GM12878 (cell line): ENCODE measurements around the gene HIVEP3. TPM values are rescaled to one million over a fixed set of nuclear protein-coding genes. Genes with fewer than 3 reads are reported as not detected.

ENCODE experiments used
- ATAC-seq: fragments of 200-7000 bp; cut with Tn5 transposase; 3 replicates; pipeline ENCODE4 v1.9.1; 2020; ENCODE audit warnings: mild to moderate bottlenecking, moderate library complexity
- BruUV-seq: library from RNA; stranded (reverse); fragments of 400-500 nt; replicated peaks from 2 replicates; lab custom pipeline; 2021; lab: Mats Ljungman, UMichigan
- CTCF ChIA-PET: fragments of 300-600 bp; sonication (Branson Sonifier 250); formaldehyde crosslinking; extraction: SDS; loops from one replicate; lab custom pipeline; 2021; ENCODE audit warnings: inconsistent platforms; lab: Yijun Ruan, JAX
- POLR2A ChIA-PET: fragments of 350-600 bp; formaldehyde crosslinking; extraction: SDS; loops from one replicate; lab custom pipeline; 2021; ENCODE audit warnings: inconsistent platforms; lab: Charles Lee
- RAD21 ChIA-PET: fragments of 300-600 bp; sonication (Branson Sonifier 250); formaldehyde crosslinking; loops from one replicate; lab custom pipeline; 2023; ENCODE audit warnings: antibody characterized with exemption; ENCODE audit not compliant: unreplicated experiment; lab: Charles Lee
- SMC1A ChIA-PET: fragments of 300-600 bp; sonication (Branson Sonifier 250); formaldehyde crosslinking; loops from one replicate; lab custom pipeline; 2023; ENCODE audit not compliant: unreplicated experiment, uncharacterized antibody; lab: Charles Lee
- DNase-seq: peaks from one replicate; pipeline ENCODE4 v3.0.0-alpha.2; 2011; ENCODE audit warnings: low read depth, low spot score
- FAIRE-seq: peaks from 3 replicates; lab custom pipeline; 2011; peaks lifted over from hg19 to GRCh38; lab: Jason Lieb, UNC
- H2AFZ ChIP-seq: 2 replicates; pipeline ENCODE4 v1.6.0; 2011; ENCODE audit warnings: low read depth, low read length, control low read depth; ENCODE audit not compliant: control insufficient read depth
- H3K27ac ChIP-seq: 2 replicates; pipeline ENCODE4 v1.5.1; 2011; ENCODE audit warnings: control low read depth; ENCODE audit not compliant: control insufficient read depth, insufficient read depth
- H3K27me3 ChIP-seq, 2 experiments: replicated peaks in 1 of 2; 2 replicates each; pipeline versions ENCODE4 v1.6.0 to v1.6.1; 2011; ENCODE audit warnings: low read length in 1 of 2; ENCODE audit not compliant: control insufficient read depth in 2 of 2, insufficient read depth in 2 of 2
- H3K36me3 ChIP-seq, 2 experiments: 2 replicates each; pipeline ENCODE4 v1.5.1; 2011; ENCODE audit warnings: low read length in 1 of 2; ENCODE audit not compliant: control insufficient read depth in 2 of 2, insufficient read depth in 2 of 2
- H3K4me1 ChIP-seq: 2 replicates; pipeline ENCODE4 v1.6.1; 2011; ENCODE audit warnings: mild to moderate bottlenecking, low read length, moderate library complexity, mixed read lengths; ENCODE audit not compliant: control insufficient read depth, insufficient read depth
- H3K4me2 ChIP-seq: 2 replicates; pipeline ENCODE4 v1.6.0; 2011; ENCODE audit warnings: control low read depth; ENCODE audit not compliant: control insufficient read depth, insufficient read depth
- H3K4me3 ChIP-seq: fragments of 200-600 bp; sonication (generic); 2 replicates; pipeline ENCODE4 v1.5.1; 2016
- H3K79me2 ChIP-seq: 2 replicates; pipeline ENCODE4 v1.6.0; 2011; ENCODE audit warnings: low read length; ENCODE audit not compliant: control insufficient read depth, insufficient read depth
- H3K9ac ChIP-seq: 2 replicates; pipeline ENCODE4 v1.8.0; 2011; ENCODE audit warnings: low read length, control low read depth, mixed read lengths; ENCODE audit not compliant: control insufficient read depth, insufficient read depth
- H3K9me3 ChIP-seq: replicated peaks from 3 replicates; pipeline ENCODE4 v1.5.1; 2011; ENCODE audit warnings: mild to moderate bottlenecking, low read length; ENCODE audit not compliant: control insufficient read depth, insufficient read depth
- H4K20me1 ChIP-seq: 2 replicates; pipeline ENCODE4 v1.6.0; 2011; ENCODE audit not compliant: control insufficient read depth, insufficient read depth
- ATF3 ChIP-seq: IDR thresholded peaks from 2 replicates; pipeline ENCODE4 v1.6.1; 2011; ENCODE audit warnings: low read depth, mild to moderate bottlenecking, low read length, moderate library complexity, borderline replicate concordance; ENCODE audit errors: extremely low read depth
- BCL11A ChIP-seq: IDR thresholded peaks from 2 replicates; pipeline ENCODE4 v1.6.1; 2011; ENCODE audit warnings: low read depth, low read length
- CREM ChIP-seq: IDR thresholded peaks from 2 replicates; pipeline ENCODE4 v1.6.1; 2014; ENCODE audit warnings: antibody characterized with exemption, low read depth
- KAT2A ChIP-seq: conservative IDR thresholded peaks from 2 replicates; pipeline ENCODE4 v1.6.1; 2011; ENCODE audit warnings: low read depth, low read length; ENCODE audit not compliant: control insufficient read depth
- MXI1 ChIP-seq: fragments of 150-350 bp; IDR thresholded peaks from 2 replicates; pipeline ENCODE4 v1.6.1; 2011; ENCODE audit warnings: low read depth, mild to moderate bottlenecking, inconsistent platforms, low read length, improper control_type of control experiment
- MYB ChIP-seq: fragments of 150-350 bp; IDR thresholded peaks from 2 replicates; pipeline ENCODE4 v1.6.1; 2014; ENCODE audit warnings: mild to moderate bottlenecking, low read depth, low read length, borderline replicate concordance
- POLR2A ChIP-seq: IDR thresholded peaks from 2 replicates; pipeline ENCODE4 v1.6.1; 2011; ENCODE audit warnings: low read depth, mild to moderate bottlenecking, low read length
- SIN3A ChIP-seq: IDR thresholded peaks from 2 replicates; pipeline ENCODE4 v1.6.1; 2012; ENCODE audit warnings: low read depth, low read length, improper control_type of control experiment
- SMAD1 ChIP-seq: fragments of 450-650 bp; IDR thresholded peaks from 2 replicates; pipeline ENCODE4 v1.6.1; 2018; ENCODE audit warnings: mild to moderate bottlenecking, low read depth; ENCODE audit not compliant: partially characterized antibody
- ZNF274 ChIP-seq: IDR thresholded peaks from one replicate; pipeline ENCODE4 v1.8.0; 2011; ENCODE audit not compliant: insufficient read length, insufficient read depth
- WGBS: methylation state at CpG from one replicate; pipeline ENCODE4 v1.1.6; 2016; ENCODE audit warnings: low lambda C conversion rate; ENCODE audit not compliant: insufficient replicate concordance, insufficient coverage; ENCODE audit errors: missing lambda C conversion rate; 5-methylcytosine and 5-hydroxymethylcytosine counted together
- in situ Hi-C: fragments of 300-500 bp; cut with MboI; formaldehyde crosslinking; loops from 9 replicates; pipeline ENCODE4 v1.14.3; 2018; ENCODE audit warnings: mixed read lengths
- intact Hi-C: fragments of 100-400 bp; cut with micrococcal nuclease; formaldehyde crosslinking; loops from one replicate; pipeline ENCODE4 v1.14.2; 2022; ENCODE audit not compliant: unreplicated experiment
- polyA plus RNA-seq, 11 experiments: library from polyadenylated mRNA; depleted of rRNA in 4 of 11; unstranded in 6 of 11; stranded (reverse) in 5 of 11; fragments of >200 nt; fragmentation: Nextera tagmentation in 4 of 11; fragmentation: Illumina TruSeq in 1 of 11; extraction: Ambion mirVana in 4 of 11; extraction: Trizol in 1 of 11; gene quantifications; 1 replicate in 1 of 11; 2 replicates in 10 of 11; pipeline versions ENCODE4 v1.2.1 to v1.2.3, GENCODE V29; 2011 to 2016; ENCODE audit warnings: inconsistent platforms in 2 of 11, missing spikeins in 2 of 11, low read depth in 1 of 11
- total RNA-seq, 4 experiments: library from RNA; depleted of rRNA in 3 of 4; stranded (reverse); fragments of >200 nt in 3 of 4; fragmentation: Illumina TruSeq in 1 of 4; extraction: Trizol in 1 of 4; gene quantifications; 2 replicates each; pipeline versions ENCODE4 v1.2.1 to v1.2.3, GENCODE V29; 2013 to 2021
- TF ChIP-seq, protein P1 (sequence below): fragments of 450-650 bp; IDR thresholded peaks from 2 replicates; pipeline ENCODE4 v1.6.1; 2014; ENCODE audit warnings: mild to moderate bottlenecking
- TF ChIP-seq, protein P2 (sequence below): IDR thresholded peaks from 2 replicates; pipeline ENCODE4 v1.6.1; 2012; ENCODE audit warnings: improper control_type of control experiment, low read depth, low read length; ENCODE audit not compliant: insufficient replicate concordance
- TF ChIP-seq, protein P3 (sequence below): IDR thresholded peaks from 2 replicates; pipeline ENCODE4 v1.6.1; 2011; ENCODE audit warnings: mild to moderate bottlenecking, low read depth, low read length, moderate library complexity; ENCODE audit not compliant: insufficient replicate concordance

HIVEP3 gene
- total and polyA plus RNA-seq, 10 of the 15 experiments (the other 5 are each of a cell fraction or from before 2014, with no cell fraction given), result 1.8 to 13.6 (median 3.8) TPM

- H4K20me1 ChIP-seq, result no peaks in the 10 kb centered on the region
- H3K4me3 ChIP-seq, result no peak overlapping the region
- intact Hi-C loops, result no loop called here
- peaks cover 26% of the 10 kb centered on the region for H3K4me1 ChIP-seq
- DNase-seq (no peak), ATAC-seq (no peak), FAIRE-seq (no peak)
- POLR2A ChIA-PET, result interaction anchor here (0.5 to 0.9 kb wide), 3 partner anchors 9 to 267 kb away, joined by 3 to 4 read pairs (median 3); no protein-coding TSS in a partner anchor
- WGBS, result 69% methylated on average over 8 of the region's 11 CpGs
- in situ Hi-C loops, result no loop called here
- no peaks in the 10 kb centered on the region for H3K36me3 ChIP-seq
- no peak overlapping the region for H3K4me2 ChIP-seq
- H3K27ac ChIP-seq, result no peak overlapping the region
- RAD21 ChIA-PET, result interaction anchor here (1.0 kb wide), 1 partner anchor 31 kb away, joined by 3 read pairs; no protein-coding TSS in a partner anchor
- SMC1A ChIA-PET, result interaction anchor here (0.9 to 1.2 kb wide), 2 partner anchors 20 to 26 kb away, joined by 5 read pairs; no protein-coding TSS in a partner anchor
- no peaks in the 10 kb centered on the region for H3K27me3 ChIP-seq
- no TSS peak for BruUV-seq
- CTCF ChIA-PET, result interaction anchor here (1.0 to 1.6 kb wide), 7 partner anchors 11 to 55 kb away, joined by 3 to 6 read pairs (median 3); no protein-coding TSS in a partner anchor
- no peaks in the 10 kb centered on the region for H3K9me3 ChIP-seq
- H2AFZ ChIP-seq, result no peak overlapping the region
- H3K79me2 ChIP-seq, result no peaks in the 10 kb centered on the region
- no peak overlapping the region for H3K9ac ChIP-seq
- no peak for TF ChIP-seq SMAD1
- TF ChIP-seq MXI1, result no peak
- TF ChIP-seq POLR2A, result no peak
- no peak for TF ChIP-seq MYB
- TF ChIP-seq CREM, result no peak
- no peak for TF ChIP-seq ATF3
- TF ChIP-seq, protein P1, sequence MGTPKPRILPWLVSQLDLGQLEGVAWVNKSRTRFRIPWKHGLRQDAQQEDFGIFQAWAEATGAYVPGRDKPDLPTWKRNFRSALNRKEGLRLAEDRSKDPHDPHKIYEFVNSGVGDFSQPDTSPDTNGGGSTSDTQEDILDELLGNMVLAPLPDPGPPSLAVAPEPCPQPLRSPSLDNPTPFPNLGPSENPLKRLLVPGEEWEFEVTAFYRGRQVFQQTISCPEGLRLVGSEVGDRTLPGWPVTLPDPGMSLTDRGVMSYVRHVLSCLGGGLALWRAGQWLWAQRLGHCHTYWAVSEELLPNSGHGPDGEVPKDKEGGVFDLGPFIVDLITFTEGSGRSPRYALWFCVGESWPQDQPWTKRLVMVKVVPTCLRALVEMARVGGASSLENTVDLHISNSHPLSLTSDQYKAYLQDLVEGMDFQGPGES, result no peak
- TF ChIP-seq, protein P2, sequence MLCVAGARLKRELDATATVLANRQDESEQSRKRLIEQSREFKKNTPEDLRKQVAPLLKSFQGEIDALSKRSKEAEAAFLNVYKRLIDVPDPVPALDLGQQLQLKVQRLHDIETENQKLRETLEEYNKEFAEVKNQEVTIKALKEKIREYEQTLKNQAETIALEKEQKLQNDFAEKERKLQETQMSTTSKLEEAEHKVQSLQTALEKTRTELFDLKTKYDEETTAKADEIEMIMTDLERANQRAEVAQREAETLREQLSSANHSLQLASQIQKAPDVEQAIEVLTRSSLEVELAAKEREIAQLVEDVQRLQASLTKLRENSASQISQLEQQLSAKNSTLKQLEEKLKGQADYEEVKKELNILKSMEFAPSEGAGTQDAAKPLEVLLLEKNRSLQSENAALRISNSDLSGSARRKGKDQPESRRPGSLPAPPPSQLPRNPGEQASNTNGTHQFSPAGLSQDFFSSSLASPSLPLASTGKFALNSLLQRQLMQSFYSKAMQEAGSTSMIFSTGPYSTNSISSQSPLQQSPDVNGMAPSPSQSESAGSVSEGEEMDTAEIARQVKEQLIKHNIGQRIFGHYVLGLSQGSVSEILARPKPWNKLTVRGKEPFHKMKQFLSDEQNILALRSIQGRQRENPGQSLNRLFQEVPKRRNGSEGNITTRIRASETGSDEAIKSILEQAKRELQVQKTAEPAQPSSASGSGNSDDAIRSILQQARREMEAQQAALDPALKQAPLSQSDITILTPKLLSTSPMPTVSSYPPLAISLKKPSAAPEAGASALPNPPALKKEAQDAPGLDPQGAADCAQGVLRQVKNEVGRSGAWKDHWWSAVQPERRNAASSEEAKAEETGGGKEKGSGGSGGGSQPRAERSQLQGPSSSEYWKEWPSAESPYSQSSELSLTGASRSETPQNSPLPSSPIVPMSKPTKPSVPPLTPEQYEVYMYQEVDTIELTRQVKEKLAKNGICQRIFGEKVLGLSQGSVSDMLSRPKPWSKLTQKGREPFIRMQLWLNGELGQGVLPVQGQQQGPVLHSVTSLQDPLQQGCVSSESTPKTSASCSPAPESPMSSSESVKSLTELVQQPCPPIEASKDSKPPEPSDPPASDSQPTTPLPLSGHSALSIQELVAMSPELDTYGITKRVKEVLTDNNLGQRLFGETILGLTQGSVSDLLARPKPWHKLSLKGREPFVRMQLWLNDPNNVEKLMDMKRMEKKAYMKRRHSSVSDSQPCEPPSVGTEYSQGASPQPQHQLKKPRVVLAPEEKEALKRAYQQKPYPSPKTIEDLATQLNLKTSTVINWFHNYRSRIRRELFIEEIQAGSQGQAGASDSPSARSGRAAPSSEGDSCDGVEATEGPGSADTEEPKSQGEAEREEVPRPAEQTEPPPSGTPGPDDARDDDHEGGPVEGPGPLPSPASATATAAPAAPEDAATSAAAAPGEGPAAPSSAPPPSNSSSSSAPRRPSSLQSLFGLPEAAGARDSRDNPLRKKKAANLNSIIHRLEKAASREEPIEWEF, result no peak
- no peak for TF ChIP-seq SIN3A
- TF ChIP-seq KAT2A, result no peak
- TF ChIP-seq, protein P3, sequence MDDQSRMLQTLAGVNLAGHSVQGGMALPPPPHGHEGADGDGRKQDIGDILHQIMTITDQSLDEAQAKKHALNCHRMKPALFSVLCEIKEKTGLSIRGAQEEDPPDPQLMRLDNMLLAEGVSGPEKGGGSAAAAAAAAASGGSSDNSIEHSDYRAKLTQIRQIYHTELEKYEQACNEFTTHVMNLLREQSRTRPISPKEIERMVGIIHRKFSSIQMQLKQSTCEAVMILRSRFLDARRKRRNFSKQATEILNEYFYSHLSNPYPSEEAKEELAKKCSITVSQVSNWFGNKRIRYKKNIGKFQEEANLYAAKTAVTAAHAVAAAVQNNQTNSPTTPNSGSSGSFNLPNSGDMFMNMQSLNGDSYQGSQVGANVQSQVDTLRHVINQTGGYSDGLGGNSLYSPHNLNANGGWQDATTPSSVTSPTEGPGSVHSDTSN, result no peak
- TF ChIP-seq BCL11A, result no peak
- TF ChIP-seq ZNF274, result no peak
Measured at GRCh38 chr1:41488040-41488951, 430.4 kb downstream of the HIVEP3 start.
